Stimulated activated CD4-positive, alpha-beta T cell treated with anti-CD3 and anti-CD28 coated beads, Interleukin-15, amount 100 ng/mL, for 48 hours (primary cell): Measurements from ENCODE around the gene SYT17.

ENCODE experiments used
- DNase-seq, 2 donors: peaks; one replicate each; pipeline ENCODE4 v3.0.0-alpha.2; 2020; ENCODE audit warnings: low read depth in 2 of 2

SYT17 gene

GRCh38 chr16:19138601-19139000 is 29.4 kb upstream of the SYT17 start:
- DNase-seq, result no peak

- no peak for DNase-seq
These were observed 28.5 kb upstream of the SYT17 start for GRCh38 chr16:19139436-19140091.

GRCh38 chr16:19140396-19140795 is 27.6 kb upstream of the SYT17 start:
- DNase-seq, result no peak

- no peak for DNase-seq
These were observed 25.0 kb upstream of the SYT17 start for GRCh38 chr16:19142939-19143598.

- DNase-seq, result no peak
These were observed 24.5 kb upstream of the SYT17 start for GRCh38 chr16:19143599-19143956.

- no peak for DNase-seq
These were observed 23.0 kb upstream of the SYT17 start for GRCh38 chr16:19145010-19145409.

- no peak for DNase-seq
These were observed 20.9 kb upstream of the SYT17 start for GRCh38 chr16:19147126-19147525.

GRCh38 chr16:19147627-19148026 is 20.4 kb upstream of the SYT17 start:
- no peak for DNase-seq

GRCh38 chr16:19148189-19148588 is 19.9 kb upstream of the SYT17 start:
- no peak for DNase-seq

GRCh38 chr16:19151310-19151709 is 16.7 kb upstream of the SYT17 start:
- no peak for DNase-seq

- DNase-seq, result no peak
These were observed 16.0 kb upstream of the SYT17 start for GRCh38 chr16:19152042-19152441.

- no peak for DNase-seq
These were observed 14.2 kb upstream of the SYT17 start for GRCh38 chr16:19153876-19154275.

GRCh38 chr16:19162085-19162484 is 6.0 kb upstream of the SYT17 start:
- DNase-seq, result no peak

GRCh38 chr16:19163215-19163614 is 4.8 kb upstream of the SYT17 start:
- DNase-seq, result no peak

GRCh38 chr16:19164285-19164684 is 3.8 kb upstream of the SYT17 start:
- DNase-seq, result no peak

- no peak for DNase-seq
These were observed 2.9 kb upstream of the SYT17 start for GRCh38 chr16:19165101-19165500.

GRCh38 chr16:19166500-19166899 is 1.5 kb upstream of the SYT17 start:
- no peak for DNase-seq

- no peak for DNase-seq
These were observed 486 bp downstream of the SYT17 start for GRCh38 chr16:19168371-19169081.

GRCh38 chr16:19169082-19169639 is 1.1 kb downstream of the SYT17 start:
- no peak for DNase-seq

GRCh38 chr16:19170043-19170655 is 2.1 kb downstream of the SYT17 start:
- no peak for DNase-seq

GRCh38 chr16:19172098-19172780 is 4.2 kb downstream of the SYT17 start:
- no peak for DNase-seq

- DNase-seq, result no peak
These were observed 5.0 kb downstream of the SYT17 start for GRCh38 chr16:19173059-19173458.
